ENCODE data around the gene PDGFRB. TPM values are rescaled to one million over a fixed set of nuclear protein-coding genes. Genes with fewer than 3 reads are reported as not detected.

The PDGFRB gene
- total RNA-seq, 1 donor from 2014 or later: 13.0 TPM

DNA sequence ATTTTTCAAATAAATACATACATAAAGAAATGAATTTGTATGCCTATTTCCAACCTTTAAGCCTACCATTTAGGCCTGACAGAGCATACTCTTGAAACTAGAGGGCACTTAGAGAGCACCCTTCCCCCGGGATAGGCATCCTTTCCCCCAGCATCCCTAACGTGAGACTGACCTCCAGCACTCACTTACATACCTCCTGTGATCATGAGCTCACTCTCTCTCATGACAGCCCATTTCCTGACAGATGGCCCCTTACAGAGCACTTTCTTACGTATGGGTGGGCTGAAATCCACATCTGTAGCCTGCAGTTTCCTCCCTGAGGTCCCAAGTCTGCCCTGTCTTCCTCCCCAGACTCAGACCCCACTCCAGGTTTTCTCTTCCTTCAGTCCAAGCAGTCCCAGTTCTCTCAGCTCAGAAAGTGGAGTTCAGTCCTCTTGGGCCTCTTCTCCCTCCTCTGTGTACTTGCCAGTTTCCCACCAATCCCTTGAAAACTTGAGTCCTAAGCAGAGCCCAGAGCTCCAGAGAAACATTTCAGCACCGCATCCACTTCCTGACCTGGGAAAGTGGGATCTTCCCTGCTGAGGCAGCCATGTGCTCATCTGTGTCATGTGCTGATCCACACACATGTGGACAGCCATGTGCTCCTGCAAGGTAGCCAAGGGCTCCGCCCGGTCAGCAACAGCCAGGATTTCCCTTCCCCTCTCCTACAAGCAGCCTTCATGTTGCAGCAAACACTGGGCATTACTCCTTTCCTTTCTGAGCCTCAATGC, 8.8 kb upstream of the PDGFRB start:
- DNase-seq (ENCODE audit: extremely low read depth, low read depth, low spot score): no peak

- DNase-seq (ENCODE audit: extremely low read depth, low read depth, low spot score): no peak
Observed at GRCh38 chr5:150163547-150164059, 8.0 kb upstream of the PDGFRB start.

- DNase-seq (ENCODE audit: extremely low read depth, low read depth, low spot score): no peak
Observed at GRCh38 chr5:150163035-150163434, 7.4 kb upstream of the PDGFRB start.

DNA sequence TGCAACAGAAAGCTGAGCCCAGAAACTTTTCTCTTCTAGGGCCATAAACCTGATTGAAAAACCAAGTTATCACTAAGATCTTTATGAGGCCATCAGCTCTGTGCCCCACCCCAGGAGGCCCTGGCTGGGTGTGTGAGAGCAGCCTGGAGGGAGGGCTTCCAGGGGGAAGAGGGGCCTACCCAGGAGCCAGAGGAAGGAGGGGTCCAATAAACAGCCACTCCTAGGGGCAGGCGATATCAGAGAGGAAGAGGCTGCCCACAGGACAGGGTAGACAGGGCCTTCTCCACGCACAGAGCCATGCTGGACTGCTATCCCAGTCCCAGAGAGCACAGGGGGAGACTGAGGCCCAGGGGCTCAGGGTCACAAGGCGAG, 6.5 kb upstream of the PDGFRB start:
- no peak for DNase-seq (ENCODE audit: extremely low read depth, low read depth, low spot score)

DNA sequence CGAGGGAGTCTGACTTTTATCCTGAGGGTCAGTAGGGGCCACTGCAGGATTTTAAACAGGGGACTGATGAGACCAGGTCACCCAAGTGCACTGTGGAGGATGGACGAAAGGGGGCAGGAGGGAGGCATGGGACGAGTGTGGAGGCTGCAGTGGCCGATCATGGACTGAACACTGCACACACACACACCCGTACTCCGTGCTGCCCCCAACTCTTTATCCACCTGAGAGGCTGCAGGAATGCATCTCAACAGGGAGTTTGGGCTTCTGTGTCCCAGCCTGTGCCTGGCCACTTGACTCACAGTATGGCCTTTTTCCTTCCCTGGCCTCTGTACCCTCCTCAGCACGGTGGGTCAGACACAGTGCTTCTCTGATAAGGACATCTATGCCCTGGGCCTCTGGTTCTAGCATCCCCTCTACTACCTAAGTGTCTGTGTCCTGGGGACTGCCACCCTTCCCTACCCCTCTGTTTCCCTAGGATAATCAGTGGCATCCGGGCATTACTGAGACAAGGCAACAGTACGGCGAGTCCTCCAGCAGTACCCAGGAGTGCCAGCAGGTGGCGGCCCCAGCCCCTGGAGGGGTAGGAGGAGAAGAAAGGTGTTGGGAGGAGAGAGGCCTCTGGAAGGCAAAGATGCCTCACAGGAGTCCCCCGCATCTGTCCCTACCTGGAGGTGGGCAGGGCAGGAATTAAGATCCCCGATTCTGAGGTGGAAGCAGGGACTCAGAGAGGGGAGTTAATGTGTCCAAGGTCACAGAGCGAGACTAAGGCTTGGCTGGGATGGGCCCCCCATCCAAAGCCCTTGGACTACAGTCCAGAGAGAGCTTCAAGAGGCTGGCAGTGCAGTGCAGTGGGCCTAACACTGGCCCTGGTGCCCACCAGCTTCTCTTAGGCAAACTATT, 5.8 kb upstream of the PDGFRB start:
- peak; percentile 27 for DNase-seq (ENCODE audit: extremely low read depth, low read depth, low spot score)

DNA sequence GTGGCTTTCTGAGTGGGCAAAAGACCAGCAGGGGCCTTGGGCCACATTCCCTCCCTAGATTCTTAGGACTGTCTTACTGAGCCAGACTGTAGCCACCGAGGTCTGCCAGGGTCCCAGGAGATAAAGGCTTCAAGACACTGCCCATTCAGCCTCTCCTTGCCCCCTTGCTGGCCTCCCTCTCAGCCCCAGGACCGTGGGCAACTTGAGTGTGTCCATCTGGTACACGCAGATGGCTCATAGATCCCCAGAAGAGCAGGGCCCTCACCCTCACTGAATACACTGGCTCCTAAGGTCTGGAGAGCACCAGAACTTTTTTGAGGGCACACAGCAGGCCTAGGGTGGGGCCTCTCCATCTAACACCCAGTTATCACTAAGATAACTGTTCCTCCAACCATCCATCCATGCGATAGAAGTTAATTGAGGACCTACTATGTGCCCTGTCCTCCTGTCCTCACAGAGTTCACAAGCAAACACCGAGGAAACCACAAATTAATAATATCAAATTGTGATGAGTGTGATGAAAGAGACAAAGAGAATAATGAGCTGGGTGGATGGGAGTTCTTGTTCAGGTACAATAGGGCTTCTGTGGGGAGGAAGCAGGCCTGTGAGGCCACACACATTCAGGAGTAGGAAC, 4.9 kb upstream of the PDGFRB start:
- no peak for DNase-seq (ENCODE audit: extremely low read depth, low read depth, low spot score)

GRCh38 chr5:150159741-150160179, 4.1 kb upstream of the PDGFRB start:
- no peak for DNase-seq (ENCODE audit: extremely low read depth, low read depth, low spot score)

GRCh38 chr5:150159031-150159430, 3.4 kb upstream of the PDGFRB start:
- no peak for DNase-seq (ENCODE audit: extremely low read depth, low read depth, low spot score)

DNA sequence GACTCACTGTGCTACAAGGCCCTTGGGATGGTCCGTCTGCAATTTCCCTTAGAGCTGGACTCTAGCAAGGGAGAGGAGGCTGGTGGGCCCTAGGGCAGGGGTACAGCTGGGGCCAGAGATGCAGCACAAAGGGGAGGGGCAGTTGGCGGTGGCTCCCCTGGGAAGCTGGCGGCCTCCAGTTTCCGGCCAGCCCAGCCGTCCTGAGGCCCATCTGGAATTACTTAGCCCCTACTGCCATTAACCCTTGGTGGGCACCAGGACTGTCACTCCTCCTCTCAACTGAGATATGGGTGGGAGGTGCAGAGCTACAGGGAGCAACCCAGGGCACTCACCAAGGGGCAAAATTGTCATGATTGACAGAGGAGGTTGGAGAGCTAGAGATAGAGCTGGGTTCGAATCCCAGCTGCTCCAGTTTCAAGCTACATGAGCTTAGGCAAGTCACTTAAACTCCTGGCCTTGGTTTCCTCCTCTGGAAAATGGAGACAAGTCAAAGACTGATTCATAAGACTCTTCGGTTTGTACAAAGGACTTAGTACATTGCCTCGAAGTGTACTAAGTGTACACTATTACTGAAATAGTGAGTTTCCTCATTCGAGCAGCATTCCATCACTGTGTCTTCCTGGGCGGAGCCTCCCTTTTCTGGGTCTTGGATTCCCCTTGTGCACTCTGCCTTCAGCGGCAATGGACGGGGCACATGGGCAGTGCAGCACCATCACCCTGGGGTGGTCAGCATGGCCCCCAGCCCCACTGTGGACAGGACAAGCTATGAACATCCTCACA, 2.7 kb upstream of the PDGFRB start:
- DNase-seq (ENCODE audit: extremely low read depth, low read depth, low spot score): no peak

DNA sequence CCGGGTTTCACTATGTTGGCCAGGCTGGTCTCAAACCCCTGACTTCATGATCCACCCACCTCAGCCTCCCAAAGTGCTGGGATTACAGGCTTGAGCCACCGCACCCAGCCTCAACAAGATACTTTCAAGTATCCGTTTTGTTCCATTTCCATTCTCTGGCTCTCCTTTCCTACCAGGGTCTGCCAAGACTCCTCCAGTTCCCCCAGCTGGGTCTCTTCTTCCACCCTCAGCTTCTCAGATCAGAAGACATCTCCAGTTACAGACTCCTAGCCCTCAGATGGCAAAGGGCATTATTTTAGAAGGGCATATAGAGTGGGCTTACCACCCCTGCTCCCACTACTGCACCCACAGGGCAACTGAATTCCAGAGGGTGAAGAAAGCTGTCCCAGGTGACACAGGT, 1.5 kb upstream of the PDGFRB start:
- no peak for DNase-seq (ENCODE audit: extremely low read depth, low read depth, low spot score)

DNA sequence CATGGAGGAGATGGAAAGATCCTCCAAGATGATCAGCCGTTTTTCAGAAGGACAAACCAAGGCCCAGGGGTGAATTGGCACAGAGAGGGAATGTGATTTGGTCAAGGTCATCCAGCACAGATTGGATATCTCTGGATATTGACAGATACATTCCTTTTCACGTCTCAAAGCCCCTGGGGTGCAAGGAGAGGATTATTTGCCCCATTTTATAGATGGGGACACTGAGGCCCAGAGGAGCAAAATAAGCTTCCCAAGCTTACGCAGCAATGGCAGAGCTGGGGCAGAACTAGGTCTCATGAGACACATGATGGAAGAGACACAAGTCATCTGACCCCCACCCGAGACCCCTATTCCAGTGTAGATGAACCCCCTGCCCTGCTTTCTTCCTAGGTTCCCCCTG, 895 bp upstream of the PDGFRB start:
- no peak for DNase-seq (ENCODE audit: extremely low read depth, low read depth, low spot score)

DNA sequence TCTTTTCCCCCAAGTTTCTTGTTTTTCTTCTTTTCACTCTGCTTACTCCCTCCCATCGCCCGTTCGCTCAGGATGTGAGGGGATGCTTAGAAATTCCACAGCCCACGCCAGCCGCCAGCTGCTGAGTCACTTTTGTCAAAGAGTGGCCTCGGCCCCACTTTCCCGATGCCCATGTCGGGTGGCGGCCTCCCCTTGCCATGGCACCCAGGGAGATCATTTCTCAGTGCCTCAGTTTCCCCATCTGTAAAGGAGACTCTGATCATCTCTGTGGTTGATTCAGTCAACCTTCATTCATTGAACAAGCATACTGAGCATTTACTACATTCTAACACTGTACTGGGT, 353 bp upstream of the PDGFRB start:
- no peak for DNase-seq (ENCODE audit: extremely low read depth, low read depth, low spot score)

DNA sequence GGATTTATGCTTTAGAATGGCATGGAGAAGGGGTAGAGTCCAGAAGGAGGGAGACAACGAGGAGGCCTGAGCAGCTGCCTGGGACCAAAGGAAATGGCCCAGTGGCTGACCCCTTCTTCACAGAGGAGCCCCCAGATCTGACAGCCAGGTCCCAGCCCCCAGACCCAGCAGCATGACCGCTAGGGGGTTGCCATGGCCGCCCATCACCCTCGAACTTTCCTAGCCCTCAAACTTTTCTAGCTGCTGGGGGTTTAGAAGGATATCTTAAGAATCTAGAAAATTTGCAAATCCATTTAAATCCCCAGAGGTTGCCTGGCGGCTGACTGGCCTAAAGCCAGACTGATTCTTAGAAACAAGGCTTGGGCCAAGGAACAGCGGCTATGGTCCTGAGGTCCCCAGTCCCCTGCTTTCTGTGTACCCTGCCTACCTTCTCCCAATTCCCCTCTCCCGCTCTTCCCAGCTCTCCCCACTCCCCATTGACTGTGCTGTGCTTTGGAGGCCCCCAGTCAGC, 972 bp downstream of the PDGFRB start:
- no peak for DNase-seq (ENCODE audit: extremely low read depth, low read depth, low spot score)

- DNase-seq (ENCODE audit: extremely low read depth, low read depth, low spot score): no peak
Observed at GRCh38 chr5:150153957-150154617, 1.6 kb downstream of the PDGFRB start.

GRCh38 chr5:150153483-150153882, 2.2 kb downstream of the PDGFRB start:
- no peak for DNase-seq (ENCODE audit: extremely low read depth, low read depth, low spot score)

GRCh38 chr5:150152636-150153462, 2.8 kb downstream of the PDGFRB start:
- DNase-seq (ENCODE audit: extremely low read depth, low read depth, low spot score): no peak

DNA sequence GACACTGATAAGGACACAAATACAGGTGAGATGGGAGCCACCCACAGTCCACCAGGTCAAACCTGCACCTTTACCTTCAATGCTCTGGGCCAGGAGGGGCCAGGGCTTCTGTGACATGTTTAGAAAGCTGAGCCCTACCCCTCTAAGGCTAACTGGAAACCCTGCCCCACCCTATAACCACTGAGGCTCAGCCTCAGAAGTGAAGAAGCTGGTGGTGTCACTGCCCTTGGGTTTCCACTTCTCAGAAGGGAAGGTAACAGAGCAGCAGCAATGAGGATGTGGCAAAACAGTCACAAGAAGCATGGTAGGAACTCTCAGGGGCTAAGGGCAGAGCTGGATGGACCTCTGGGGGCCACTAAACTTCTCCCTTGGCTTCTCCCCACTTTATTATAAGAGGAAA, 6.0 kb downstream of the PDGFRB start:
- DNase-seq (ENCODE audit: extremely low read depth, low read depth, low spot score): no peak

DNA sequence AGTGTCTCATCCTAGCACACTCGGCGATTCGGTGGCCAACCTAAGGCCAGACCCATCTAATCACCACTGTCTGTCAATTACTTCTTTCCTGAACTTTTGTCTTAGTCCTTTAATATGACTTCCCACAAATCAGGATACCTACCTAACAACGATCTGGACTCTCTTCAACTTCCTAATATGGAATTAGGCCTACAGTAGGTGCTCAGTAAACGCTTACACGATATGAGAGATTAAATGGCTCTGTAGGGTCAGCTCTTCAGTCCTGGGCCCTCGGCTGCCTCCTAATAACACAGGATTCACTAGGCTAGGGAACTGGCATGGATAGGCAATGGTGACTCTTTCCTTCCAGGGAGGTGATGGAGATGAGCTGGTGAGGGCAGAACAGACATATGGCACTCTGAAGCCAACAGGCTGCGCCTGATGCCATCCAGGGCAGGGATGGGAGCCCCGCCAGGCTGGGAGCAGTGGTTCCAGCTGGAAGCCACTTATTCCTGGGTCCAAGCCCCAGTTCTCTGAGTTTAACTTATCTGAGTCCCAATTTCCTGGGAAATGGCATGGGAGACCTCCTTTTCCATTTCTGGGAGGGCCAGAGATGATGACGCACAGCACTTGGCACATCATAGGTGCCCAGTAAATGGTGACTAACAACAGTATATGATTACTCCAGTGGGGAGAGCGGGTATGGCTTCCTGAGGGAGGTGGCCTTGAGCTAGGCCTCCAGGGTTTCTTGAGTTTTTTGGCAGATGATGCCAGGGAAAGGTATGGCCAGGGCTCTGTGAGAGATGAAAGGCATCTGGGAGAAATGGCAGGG, 7.3 kb downstream of the PDGFRB start:
- no peak for DNase-seq (ENCODE audit: extremely low read depth, low read depth, low spot score)
